Glomerular endothelial cell (primary cell): ENCODE data around the gene ZNF536. TPM values are rescaled to one million over a fixed set of nuclear protein-coding genes. Genes with fewer than 3 reads are reported as not detected.

ENCODE experiments used
- DNase-seq: peaks from one replicate; pipeline ENCODE4 v3.0.0-alpha.2; 2011; ENCODE audit warnings: low read depth, low spot score; ENCODE audit errors: extremely low read depth
- total RNA-seq: library from RNA; depleted of rRNA; stranded (reverse); fragments of >200 nt; gene quantifications from 2 replicates; pipeline ENCODE4 v1.2.3, GENCODE V29; 2015

The ZNF536 gene
- total RNA-seq, 1 donor from 2014 or later, result not detected

DNA sequence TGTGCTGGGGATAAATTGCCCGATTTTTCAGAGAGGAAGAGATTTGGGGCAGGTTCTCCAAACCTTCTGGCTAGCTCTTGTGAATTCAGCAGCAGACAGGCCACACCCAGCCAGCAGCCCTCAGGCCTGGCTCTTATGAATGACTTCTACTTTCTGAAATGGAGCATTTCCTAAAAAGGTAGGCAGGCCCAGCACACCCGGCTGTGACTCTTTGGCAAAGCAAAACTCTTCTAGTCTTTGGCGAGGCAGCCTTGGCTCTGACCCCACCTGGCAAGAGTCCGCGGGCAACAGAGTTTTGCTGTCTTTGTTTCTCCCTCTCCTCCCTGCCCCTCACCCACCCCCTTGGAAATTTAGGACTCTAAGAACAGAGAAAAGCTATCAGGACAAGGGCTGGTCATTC is 221.2 kb downstream of the ZNF536 start:
- DNase-seq, result no peak

DNA sequence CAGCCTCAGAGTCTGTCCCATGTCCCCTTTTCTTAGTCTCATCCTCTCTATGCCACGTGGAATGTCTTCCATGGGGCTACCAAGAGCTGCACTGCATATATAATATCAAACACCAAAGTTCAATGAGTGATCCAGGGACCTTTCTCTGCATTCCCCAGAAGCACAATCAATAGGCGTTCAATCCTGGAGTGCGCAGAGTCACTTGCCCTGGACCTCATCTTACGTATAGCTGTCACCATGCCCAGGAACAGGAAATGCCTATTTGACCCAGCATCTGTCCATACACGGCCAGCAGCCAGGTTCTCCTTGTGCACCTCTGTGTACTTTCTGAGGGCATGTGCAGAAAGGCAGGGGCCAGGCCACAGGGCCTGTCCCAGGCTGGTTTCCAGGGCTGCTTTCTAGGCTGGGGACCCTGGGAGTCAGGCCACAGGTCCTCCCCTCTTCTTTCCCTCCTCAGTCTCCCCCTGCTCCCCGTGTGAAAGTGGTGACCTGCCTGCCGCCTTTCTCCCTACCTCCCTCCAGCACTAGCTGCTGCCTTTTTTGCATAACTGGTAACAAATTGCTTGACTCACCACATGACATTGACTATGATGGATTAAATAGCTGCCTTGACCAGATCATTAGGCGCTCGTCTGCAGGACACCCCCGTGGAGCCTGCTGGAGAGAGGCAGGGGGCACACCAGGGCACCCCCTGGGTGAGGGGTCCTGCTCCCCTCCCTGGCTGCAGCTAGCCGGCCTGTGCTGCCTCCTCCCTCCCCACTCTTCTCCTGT is 222.0 kb downstream of the ZNF536 start:
- DNase-seq, result no peak

DNA sequence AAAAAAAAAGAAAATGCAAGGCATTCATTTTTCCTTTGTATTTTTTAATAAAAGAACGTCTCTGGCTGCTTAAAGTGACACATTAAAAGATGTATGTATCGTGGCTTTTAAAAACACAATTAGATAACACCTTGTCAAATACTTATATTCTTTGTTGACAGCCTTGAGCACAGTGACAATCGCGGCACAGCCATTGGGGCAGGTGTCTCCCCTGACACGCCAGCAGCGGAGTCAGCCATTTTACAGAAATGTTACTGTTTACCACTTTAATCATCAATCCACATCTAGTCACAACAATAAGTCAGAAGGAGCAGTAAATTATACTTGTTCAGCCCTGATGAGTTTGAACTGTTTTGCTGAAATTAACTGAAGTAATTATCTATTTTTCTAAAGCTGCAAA is 224.1 kb downstream of the ZNF536 start:
- DNase-seq, result no peak

DNA sequence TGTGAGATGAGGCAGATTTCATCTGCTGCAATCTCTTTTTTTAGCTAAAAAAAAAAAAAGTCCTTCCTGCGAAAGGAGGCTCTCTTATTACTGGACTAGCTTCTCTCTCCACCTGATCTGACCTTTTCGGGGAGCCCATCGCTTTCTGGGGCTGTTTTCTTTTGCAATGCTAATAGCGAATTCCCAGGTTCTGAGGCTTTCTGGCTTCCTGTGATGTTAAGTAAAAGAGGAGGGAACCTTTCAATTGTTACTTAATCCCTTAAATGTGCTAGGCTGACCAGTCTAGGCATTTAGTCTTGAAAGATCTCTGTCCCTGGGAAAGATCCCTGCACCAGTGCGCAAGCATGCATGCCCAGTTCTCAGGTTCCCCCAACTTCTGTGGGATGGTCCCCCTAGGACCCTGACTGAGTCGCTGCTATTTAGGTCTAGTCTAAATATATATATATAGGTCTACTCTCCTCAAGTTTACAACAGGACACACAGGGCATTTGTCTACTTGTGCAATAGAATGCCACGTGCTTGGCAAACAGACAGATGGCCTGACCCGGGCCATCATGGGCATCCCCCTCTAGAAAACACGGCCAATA is 224.7 kb downstream of the ZNF536 start:
- DNase-seq, result no peak

DNA sequence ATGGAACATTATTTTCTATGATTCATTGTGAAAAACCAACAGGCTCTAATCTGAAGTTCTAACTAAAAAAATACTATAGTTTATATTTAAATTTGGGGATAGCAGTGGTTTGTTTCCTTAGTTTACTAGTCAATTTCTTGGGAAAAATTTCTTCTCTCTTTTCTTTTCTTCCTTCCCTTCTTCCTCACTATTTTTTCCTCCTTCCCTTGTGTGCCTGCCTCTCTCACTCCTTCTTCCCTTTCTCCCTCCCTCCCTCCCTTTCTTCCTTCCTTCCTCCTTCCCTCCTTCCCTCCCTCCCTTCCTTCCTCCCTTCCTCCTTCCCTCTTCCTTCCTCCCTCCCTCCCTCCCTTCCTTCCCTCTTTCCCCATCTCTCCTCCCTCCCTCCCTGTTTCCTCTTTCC is 226.5 kb downstream of the ZNF536 start:
- no peak for DNase-seq

DNA sequence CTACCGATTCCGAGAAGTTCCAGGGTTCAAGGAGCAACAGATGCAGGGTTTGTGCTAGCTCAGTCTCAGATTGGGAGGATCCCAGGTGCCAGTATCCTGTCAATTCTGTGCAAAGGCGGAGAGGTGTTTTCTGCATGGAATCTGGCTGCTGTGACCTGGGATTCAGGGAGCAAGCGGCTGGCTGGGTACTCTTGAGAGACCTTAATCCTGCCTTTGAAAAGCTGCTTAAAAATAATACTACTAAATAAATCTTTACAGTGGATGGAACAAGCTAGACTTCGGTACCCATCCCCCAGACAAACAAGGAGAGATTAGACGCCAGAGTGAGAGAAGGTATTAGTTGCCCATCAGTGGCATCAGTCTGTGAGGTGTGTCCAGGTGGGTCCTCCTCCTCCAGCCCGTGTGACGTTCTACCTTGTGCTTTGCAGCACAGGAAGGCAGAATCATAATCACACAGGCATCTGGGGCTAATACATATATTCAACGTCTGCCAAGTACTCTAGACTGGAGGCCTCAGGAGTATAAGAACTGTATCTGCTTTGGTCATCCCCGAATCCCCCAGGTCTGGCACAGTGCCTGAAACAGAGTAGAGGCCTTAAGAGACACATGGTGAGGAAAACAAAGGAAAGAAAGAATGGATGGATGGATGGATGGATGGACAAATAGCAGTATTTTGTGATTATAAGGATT is 230.6 kb downstream of the ZNF536 start:
- DNase-seq, result no peak

DNA sequence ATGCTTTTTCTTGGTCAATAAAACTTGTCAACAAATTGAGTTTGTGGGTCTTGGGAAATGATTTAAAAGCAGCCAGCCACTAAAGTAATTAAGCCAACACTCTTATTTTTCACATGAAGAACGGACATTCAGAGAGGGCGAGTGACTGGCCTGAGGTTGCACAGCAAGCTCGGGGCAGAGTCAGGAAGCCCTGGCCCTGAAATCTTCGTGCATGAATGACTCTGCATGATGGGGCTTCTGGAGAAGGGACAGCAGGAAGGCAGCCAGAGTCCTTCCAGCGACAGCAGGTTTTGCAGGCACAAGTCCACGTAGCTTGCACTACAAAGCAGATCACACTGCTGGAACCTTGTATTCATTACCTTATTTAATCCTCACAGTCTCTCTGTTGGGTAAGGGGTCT is 232.5 kb downstream of the ZNF536 start:
- DNase-seq, result no peak

DNA sequence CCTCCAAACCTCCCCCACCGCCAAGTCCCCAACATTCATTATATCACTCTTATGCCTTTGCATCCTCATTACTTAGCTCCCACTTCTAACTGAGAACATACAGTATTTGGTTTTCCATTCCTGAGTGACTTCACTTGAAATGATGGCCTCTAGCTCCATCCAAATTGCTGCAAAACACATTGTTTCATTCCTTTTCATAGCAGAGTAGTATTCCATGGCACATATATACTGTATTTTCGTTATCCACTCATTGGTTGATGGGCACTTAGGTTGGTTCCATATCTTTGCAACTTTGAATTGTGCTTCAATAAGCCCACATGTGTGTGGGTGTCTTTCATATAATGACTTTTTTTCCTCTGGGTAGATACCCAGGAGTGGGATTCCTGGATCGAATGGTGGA is 233.1 kb downstream of the ZNF536 start:
- no peak for DNase-seq

DNA sequence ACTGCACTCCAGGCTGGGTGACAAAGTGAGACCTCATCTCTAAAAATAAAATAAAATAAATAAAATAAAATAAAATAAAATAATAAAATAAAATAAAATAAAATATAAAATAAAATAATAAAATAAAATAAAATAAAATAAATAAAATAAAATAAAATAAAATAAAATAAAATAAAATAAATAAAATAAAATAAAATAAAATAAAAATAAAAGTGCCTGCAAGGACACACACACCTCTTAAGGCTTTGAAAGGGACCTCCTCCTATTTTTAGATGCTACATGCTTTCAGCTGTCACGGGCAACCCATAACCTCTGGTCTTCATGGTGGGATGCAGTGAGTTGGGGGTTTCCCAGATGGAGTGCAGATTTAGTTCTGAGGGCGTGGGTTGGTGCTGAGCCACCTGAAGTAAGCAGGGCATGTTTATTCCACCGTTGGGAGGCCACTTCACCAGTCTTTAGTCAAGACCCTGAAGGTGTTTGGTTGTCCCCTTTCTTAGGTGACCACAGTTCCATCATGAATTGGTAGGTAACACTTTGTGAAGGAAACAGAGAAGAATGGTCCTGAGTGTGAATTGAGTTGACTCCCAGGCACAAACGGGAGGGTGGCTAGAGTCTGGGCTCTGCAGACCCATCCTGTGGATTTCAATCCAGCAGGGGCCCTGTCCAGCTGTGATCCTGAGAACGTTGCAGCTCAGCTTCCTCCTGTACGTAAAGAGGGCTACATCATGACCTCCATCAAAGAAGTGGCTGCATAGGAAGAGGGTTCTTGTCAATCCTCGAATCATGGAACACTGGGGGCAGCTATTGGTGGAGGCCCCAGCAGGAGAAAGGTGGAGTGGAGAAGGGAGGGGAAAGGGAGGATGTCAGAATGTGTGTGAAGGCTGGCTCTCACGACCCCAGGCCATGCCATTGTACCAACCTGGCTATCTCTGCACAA is 234.2 kb downstream of the ZNF536 start:
- DNase-seq, result no peak
